ENCODE data around the gene PDE6G. TPM values are rescaled to one million over a fixed set of nuclear protein-coding genes. Genes with fewer than 3 reads are reported as not detected.

Gene PDE6G
- total and polyA plus RNA-seq, 4 donors, result 0.43 to 0.58 TPM; not detected in 2

DNA sequence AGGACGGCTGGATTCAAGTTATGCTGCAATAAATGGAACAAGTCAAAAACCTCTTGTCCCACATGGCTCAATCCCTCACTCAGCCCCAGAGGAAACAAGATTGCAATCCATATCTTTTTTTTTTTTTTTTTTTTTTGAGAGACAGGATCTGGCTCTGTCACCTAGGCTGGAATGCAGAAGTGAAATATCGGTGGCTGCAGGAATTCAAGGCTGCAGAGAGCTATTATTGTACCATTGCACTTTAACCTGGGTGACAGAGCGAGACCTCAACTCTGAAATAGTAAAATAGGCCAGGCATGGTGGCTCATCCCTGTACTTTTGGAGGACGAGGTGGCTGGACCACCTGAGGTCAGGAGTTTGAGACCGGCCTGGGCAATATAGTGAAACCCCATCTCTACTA, 2.7 kb upstream of the PDE6G start:
- Histone ChIP-seq H3K4me1 (ENCODE audit: control insufficient read depth in 1 of 2, insufficient read depth in 2 of 2, low read length in 2 of 2) (no peaks in the 10 kb centered on the region), H3K9me3 (ENCODE audit: control insufficient read depth, low read length) (no peaks in the 10 kb centered on the region), H3K27me3 (ENCODE audit: control insufficient read depth in 1 of 2, insufficient read depth in 2 of 2, low read length in 1 of 2) (no peaks in the 10 kb centered on the region), H3K36me3 (ENCODE audit: control insufficient read depth in 1 of 2, insufficient read depth in 2 of 2, low read length in 1 of 2) (no peaks in the 10 kb centered on the region), H3K4me3 (ENCODE audit: low read length in 2 of 2) (no peak overlapping the region), H3K27ac (ENCODE audit: low read depth in 1 of 2, low read length in 2 of 2) (no peak overlapping the region)
- 71 to 81% methylated on average over 5 of the region's 5 CpGs for WGBS, 2 donors
- ATAC-seq (ENCODE audit: low FRiP score) (no peak), DNase-seq (no peak)
- intact Hi-C loops (cut with DNase I), result no loop called here

- H3K4me3 ChIP-seq (ENCODE audit: low read length in 2 of 2), result no peak overlapping the region
- H3K36me3 ChIP-seq (ENCODE audit: control insufficient read depth in 1 of 2, insufficient read depth in 2 of 2, low read length in 1 of 2), result no peaks in the 10 kb centered on the region
- no peaks in the 10 kb centered on the region for H3K9me3 ChIP-seq (ENCODE audit: control insufficient read depth, low read length)
- no peak for ATAC-seq (ENCODE audit: low FRiP score)
- no peak for DNase-seq
- H3K4me1 ChIP-seq (ENCODE audit: control insufficient read depth in 1 of 2, insufficient read depth in 2 of 2, low read length in 2 of 2), result no peaks in the 10 kb centered on the region
- 55 to 74% methylated on average over 4 of the region's 4 CpGs for WGBS, 2 donors
- no peaks in the 10 kb centered on the region for H3K27me3 ChIP-seq (ENCODE audit: control insufficient read depth in 1 of 2, insufficient read depth in 2 of 2, low read length in 1 of 2)
- intact Hi-C loops (cut with DNase I), result no loop called here
- no peak overlapping the region for H3K27ac ChIP-seq (ENCODE audit: low read depth in 1 of 2, low read length in 2 of 2)
These were observed 493 bp upstream of the PDE6G start for GRCh38 chr17:81656835-81657234.

GRCh38 chr17:81655378-81656117, 794 bp downstream of the PDE6G start:
- ATAC-seq (ENCODE audit: low FRiP score), result no peak
- Histone ChIP-seq H3K36me3 (ENCODE audit: control insufficient read depth in 1 of 2, insufficient read depth in 2 of 2, low read length in 1 of 2) (no peaks in the 10 kb centered on the region), H3K27me3 (ENCODE audit: control insufficient read depth in 1 of 2, insufficient read depth in 2 of 2, low read length in 1 of 2) (no peaks in the 10 kb centered on the region), H3K9me3 (ENCODE audit: control insufficient read depth, low read length) (no peaks in the 10 kb centered on the region), H3K4me3 (ENCODE audit: low read length in 2 of 2) (no peak overlapping the region), H3K27ac (ENCODE audit: low read depth in 1 of 2, low read length in 2 of 2) (no peak overlapping the region), H3K4me1 (ENCODE audit: control insufficient read depth in 1 of 2, insufficient read depth in 2 of 2, low read length in 2 of 2) (no peaks in the 10 kb centered on the region)
- WGBS, 2 donors, result 75 to 76% methylated on average over 18 of the region's 18 CpGs
- intact Hi-C loops (cut with DNase I), result no loop called here
- no peak for DNase-seq

- intact Hi-C loops (cut with DNase I), result no loop called here
- Histone ChIP-seq H3K36me3 (ENCODE audit: control insufficient read depth in 1 of 2, insufficient read depth in 2 of 2, low read length in 1 of 2) (no peaks in the 10 kb centered on the region), H3K4me1 (ENCODE audit: control insufficient read depth in 1 of 2, insufficient read depth in 2 of 2, low read length in 2 of 2) (no peaks in the 10 kb centered on the region), H3K27me3 (ENCODE audit: control insufficient read depth in 1 of 2, insufficient read depth in 2 of 2, low read length in 1 of 2) (no peaks in the 10 kb centered on the region), H3K4me3 (ENCODE audit: low read length in 2 of 2) (no peak overlapping the region), H3K27ac (ENCODE audit: low read depth in 1 of 2, low read length in 2 of 2) (no peak overlapping the region), H3K9me3 (ENCODE audit: control insufficient read depth, low read length) (peaks cover 2% of the 10 kb centered on the region)
- ATAC-seq (ENCODE audit: low FRiP score) (no peak), DNase-seq (no peak)
- 20 to 31% methylated on average over 20 to 27 of the region's 27 CpGs for WGBS, 2 donors
These were observed 3.2 kb downstream of the PDE6G start for GRCh38 chr17:81652906-81653771.

DNA sequence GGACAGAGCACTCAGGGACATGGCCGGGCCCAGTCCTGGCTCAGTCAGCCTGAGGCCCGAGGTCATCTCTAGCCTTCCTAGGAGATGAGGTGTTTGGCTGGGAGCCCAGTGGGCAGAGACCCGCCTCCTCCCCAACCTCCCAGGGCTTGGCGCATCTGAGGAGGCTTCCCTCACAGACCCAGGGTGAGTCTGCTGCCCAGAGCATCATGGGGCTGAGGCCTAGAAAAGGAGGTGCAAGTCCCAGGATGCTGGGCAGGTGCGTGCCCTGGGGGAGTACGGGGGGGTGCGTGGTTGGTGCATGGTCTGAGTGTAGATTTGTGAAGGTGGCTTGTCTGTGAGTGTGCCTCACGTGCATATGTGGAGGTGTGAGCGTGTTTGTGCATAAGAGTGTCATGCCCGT, 4.7 kb downstream of the PDE6G start:
- H3K4me3 ChIP-seq (ENCODE audit: low read length in 2 of 2), result no peak overlapping the region
- H3K9me3 ChIP-seq (ENCODE audit: control insufficient read depth, low read length), result peaks cover 2% of the 10 kb centered on the region
- H3K4me1 ChIP-seq (ENCODE audit: control insufficient read depth in 1 of 2, insufficient read depth in 2 of 2, low read length in 2 of 2), result no peaks in the 10 kb centered on the region
- no peaks in the 10 kb centered on the region for H3K36me3 ChIP-seq (ENCODE audit: control insufficient read depth in 1 of 2, insufficient read depth in 2 of 2, low read length in 1 of 2)
- no peak for ATAC-seq (ENCODE audit: low FRiP score)
- DNase-seq, result no peak
- no peaks in the 10 kb centered on the region for H3K27me3 ChIP-seq (ENCODE audit: control insufficient read depth in 1 of 2, insufficient read depth in 2 of 2, low read length in 1 of 2)
- 74 to 78% methylated on average over 10 of the region's 10 CpGs for WGBS, 2 donors
- H3K27ac ChIP-seq (ENCODE audit: low read depth in 1 of 2, low read length in 2 of 2), result no peak overlapping the region
- intact Hi-C loops (cut with DNase I), result no loop called here

DNA sequence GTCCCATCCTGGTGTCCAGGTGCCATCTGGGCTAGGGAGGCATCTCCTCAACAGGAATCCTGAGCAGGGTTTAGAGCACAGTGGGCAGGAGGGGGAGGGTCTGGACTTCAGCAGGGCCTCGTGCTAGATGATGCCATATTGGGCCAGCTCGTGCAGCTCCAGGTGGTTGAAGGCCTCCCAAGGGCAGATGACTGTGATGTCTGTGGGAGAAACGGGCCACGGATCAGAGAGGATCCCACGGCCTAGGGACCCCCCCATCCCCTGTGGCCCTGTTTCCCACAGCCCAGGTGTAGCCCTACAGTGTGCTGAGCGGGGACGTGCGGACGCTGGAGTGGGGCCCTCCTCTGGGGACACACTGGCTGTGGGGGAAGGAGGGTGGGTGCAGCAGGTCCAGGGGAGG, 5.4 kb downstream of the PDE6G start:
- ATAC-seq (ENCODE audit: low FRiP score), result no peak
- H3K36me3 ChIP-seq (ENCODE audit: control insufficient read depth in 1 of 2, insufficient read depth in 2 of 2, low read length in 1 of 2), result no peaks in the 10 kb centered on the region
- DNase-seq, result no peak
- no peaks in the 10 kb centered on the region for H3K27me3 ChIP-seq (ENCODE audit: control insufficient read depth in 1 of 2, insufficient read depth in 2 of 2, low read length in 1 of 2)
- intact Hi-C loops (cut with DNase I), result no loop called here
- H3K27ac ChIP-seq (ENCODE audit: low read depth in 1 of 2, low read length in 2 of 2), result no peak overlapping the region
- no peak overlapping the region for H3K4me3 ChIP-seq (ENCODE audit: low read length in 2 of 2)
- H3K9me3 ChIP-seq (ENCODE audit: control insufficient read depth, low read length), result peaks cover 2% of the 10 kb centered on the region
- no peaks in the 10 kb centered on the region for H3K4me1 ChIP-seq (ENCODE audit: control insufficient read depth in 1 of 2, insufficient read depth in 2 of 2, low read length in 2 of 2)
- WGBS, 2 donors, result 65 to 70% methylated on average over 9 of the region's 9 CpGs

GRCh38 chr17:81648707-81649085, 7.6 kb downstream of the PDE6G start:
- no peaks in the 10 kb centered on the region for H3K4me1 ChIP-seq (ENCODE audit: control insufficient read depth in 1 of 2, insufficient read depth in 2 of 2, low read length in 2 of 2)
- H3K4me3 ChIP-seq (ENCODE audit: low read length in 2 of 2), result no peak overlapping the region
- intact Hi-C loops (cut with DNase I), result no loop called here
- ATAC-seq (ENCODE audit: low FRiP score), result no peak
- peaks cover 2% of the 10 kb centered on the region for H3K9me3 ChIP-seq (ENCODE audit: control insufficient read depth, low read length)
- no peak overlapping the region for H3K27ac ChIP-seq (ENCODE audit: low read depth in 1 of 2, low read length in 2 of 2)
- H3K27me3 ChIP-seq (ENCODE audit: control insufficient read depth in 1 of 2, insufficient read depth in 2 of 2, low read length in 1 of 2), result no peaks in the 10 kb centered on the region
- no peak for DNase-seq
- H3K36me3 ChIP-seq (ENCODE audit: control insufficient read depth in 1 of 2, insufficient read depth in 2 of 2, low read length in 1 of 2), result no peaks in the 10 kb centered on the region
- WGBS, 2 donors, result 47 to 55% methylated on average over 14 of the region's 14 CpGs

GRCh38 chr17:81648013-81648706, 8.2 kb downstream of the PDE6G start:
- WGBS, 2 donors, result 4% methylated on average over 44 to 78 of the region's 78 CpGs
- intact Hi-C loops (cut with DNase I), result no loop called here
- no peaks in the 10 kb centered on the region for H3K27me3 ChIP-seq (ENCODE audit: control insufficient read depth in 1 of 2, insufficient read depth in 2 of 2, low read length in 1 of 2)
- no peaks in the 10 kb centered on the region for H3K36me3 ChIP-seq (ENCODE audit: control insufficient read depth in 1 of 2, insufficient read depth in 2 of 2, low read length in 1 of 2)
- no peak overlapping the region for H3K27ac ChIP-seq (ENCODE audit: low read depth in 1 of 2, low read length in 2 of 2)
- DNase-seq (no peak), ATAC-seq (ENCODE audit: low FRiP score) (no peak)
- H3K9me3 ChIP-seq (ENCODE audit: control insufficient read depth, low read length), result peaks cover 2% of the 10 kb centered on the region
- H3K4me3 ChIP-seq (ENCODE audit: low read length in 2 of 2), result no peak overlapping the region
- H3K4me1 ChIP-seq (ENCODE audit: control insufficient read depth in 1 of 2, insufficient read depth in 2 of 2, low read length in 2 of 2), result no peaks in the 10 kb centered on the region
